Retinal pigment epithelial cell (primary cell): ENCODE measurements around the gene HORMAD2.

Source experiments
- DNase-seq: peaks from one replicate; pipeline ENCODE4 v3.0.0-alpha.2; 2010; ENCODE audit warnings: low read depth
- H3K4me3 ChIP-seq: 2 replicates; pipeline ENCODE4 v1.5.1; 2011; ENCODE audit warnings: mild to moderate bottlenecking, low read length, control low read depth, moderate library complexity
- CTCF ChIP-seq: conservative IDR thresholded peaks from 2 replicates; pipeline ENCODE4 v1.5.1; 2011; ENCODE audit warnings: low read depth, low read length, control low read depth, inconsistent platforms

Gene HORMAD2

GRCh38 chr22:30201945-30202344 lies 121.7 kb downstream of the HORMAD2 start:
- no peak overlapping the region for H3K4me3 ChIP-seq
- TF ChIP-seq CTCF: no peak
- DNase-seq: no peak

GRCh38 chr22:30202531-30203006 lies 122.3 kb downstream of the HORMAD2 start:
- H3K4me3 ChIP-seq: no peak overlapping the region
- no peak for TF ChIP-seq CTCF
- no peak for DNase-seq

GRCh38 chr22:30204015-30204741 lies 123.9 kb downstream of the HORMAD2 start:
- no peak for TF ChIP-seq CTCF
- H3K4me3 ChIP-seq: no peak overlapping the region

GRCh38 chr22:30204742-30205111 lies 124.5 kb downstream of the HORMAD2 start:
- no peak for DNase-seq
- TF ChIP-seq CTCF: no peak
- H3K4me3 ChIP-seq: no peak overlapping the region

More at GRCh38 chr22:30204015-30204741, 123.9 kb downstream of the HORMAD2 start:
- DNase-seq: no peak

GRCh38 chr22:30205281-30206115 lies 125.2 kb downstream of the HORMAD2 start:
- no peak for DNase-seq
- no peak overlapping the region for H3K4me3 ChIP-seq
- no peak for TF ChIP-seq CTCF

- peak; percentile 95 for DNase-seq
Observed at GRCh38 chr22:30206944-30207343, 126.7 kb downstream of the HORMAD2 start.

More at GRCh38 chr22:30206944-30207343, 126.7 kb downstream of the HORMAD2 start:
- no peak for TF ChIP-seq CTCF
- no peak overlapping the region for H3K4me3 ChIP-seq
